ENCODE measurements around the gene MACF1.
"Not testable (repeated sequence)": the region's sequence is repeated elsewhere in the genome, so short reads cannot be mapped to it uniquely, and the experiment has no call there.

GRCh38 chr1:39512234-39512847 is 307.8 kb downstream of the MACF1 start:
- TF ChIP-seq, protein P1, sequence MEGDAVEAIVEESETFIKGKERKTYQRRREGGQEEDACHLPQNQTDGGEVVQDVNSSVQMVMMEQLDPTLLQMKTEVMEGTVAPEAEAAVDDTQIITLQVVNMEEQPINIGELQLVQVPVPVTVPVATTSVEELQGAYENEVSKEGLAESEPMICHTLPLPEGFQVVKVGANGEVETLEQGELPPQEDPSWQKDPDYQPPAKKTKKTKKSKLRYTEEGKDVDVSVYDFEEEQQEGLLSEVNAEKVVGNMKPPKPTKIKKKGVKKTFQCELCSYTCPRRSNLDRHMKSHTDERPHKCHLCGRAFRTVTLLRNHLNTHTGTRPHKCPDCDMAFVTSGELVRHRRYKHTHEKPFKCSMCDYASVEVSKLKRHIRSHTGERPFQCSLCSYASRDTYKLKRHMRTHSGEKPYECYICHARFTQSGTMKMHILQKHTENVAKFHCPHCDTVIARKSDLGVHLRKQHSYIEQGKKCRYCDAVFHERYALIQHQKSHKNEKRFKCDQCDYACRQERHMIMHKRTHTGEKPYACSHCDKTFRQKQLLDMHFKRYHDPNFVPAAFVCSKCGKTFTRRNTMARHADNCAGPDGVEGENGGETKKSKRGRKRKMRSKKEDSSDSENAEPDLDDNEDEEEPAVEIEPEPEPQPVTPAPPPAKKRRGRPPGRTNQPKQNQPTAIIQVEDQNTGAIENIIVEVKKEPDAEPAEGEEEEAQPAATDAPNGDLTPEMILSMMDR (IDR thresholded peaks at IDR 0.05) = not testable (repeated sequence)
- not testable (repeated sequence) for TF ChIP-seq POLR2A (IDR thresholded peaks at IDR 0.05)
